ENCODE results near the gene SPTLC2.

DNA sequence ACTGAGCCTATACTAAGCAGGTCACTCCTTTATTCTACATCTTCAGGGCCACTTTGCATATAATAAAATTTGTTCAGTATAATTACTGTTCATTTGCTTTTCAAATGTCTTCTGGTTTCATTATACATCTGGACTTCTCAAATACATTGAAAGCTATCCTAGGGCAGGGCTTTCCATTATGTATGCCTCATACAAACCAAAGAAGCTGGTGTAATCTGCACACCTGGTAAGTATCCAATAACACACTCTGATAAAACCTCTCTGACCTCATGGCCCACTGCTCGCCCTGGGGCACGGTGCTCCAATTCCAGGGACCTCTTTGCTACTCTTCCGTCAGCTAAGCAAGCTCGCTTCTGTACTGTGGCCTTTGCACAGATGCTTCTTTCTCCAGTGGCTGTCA lies 95.9 kb downstream of the SPTLC2 start:
- TF ChIP-seq CTCF (IDR thresholded peaks at IDR 0.05) = no peak
- TF ChIP-seq POLR2A (IDR thresholded peaks at IDR 0.05) = no peak
